Stimulated activated CD4-positive, alpha-beta T cell treated with anti-CD3 and anti-CD28 coated beads, TNF-alpha, amount 100 ng/mL, for 24 hours (primary cell): ENCODE measurements around the gene NDUFA12.

Experiments used
- DNase-seq, 3 experiments: peaks; one replicate each; pipeline ENCODE4 v3.0.0-alpha.2; 2020; ENCODE audit warnings: low read depth in 3 of 3

Gene NDUFA12

GRCh38 chr12:94940771-94941170, 62.7 kb downstream of the NDUFA12 start:
- DNase-seq, result no peak

GRCh38 chr12:94938583-94938982, 64.9 kb downstream of the NDUFA12 start:
- DNase-seq, result no peak

- no peak for DNase-seq
These were observed 72.7 kb downstream of the NDUFA12 start for GRCh38 chr12:94930772-94931171.

- DNase-seq, result no peak
These were observed 73.3 kb downstream of the NDUFA12 start for GRCh38 chr12:94930216-94930654.

GRCh38 chr12:94929780-94930179, 73.7 kb downstream of the NDUFA12 start:
- no peak for DNase-seq

GRCh38 chr12:94925729-94926128, 77.8 kb downstream of the NDUFA12 start:
- no peak for DNase-seq

GRCh38 chr12:94925206-94925605, 78.3 kb downstream of the NDUFA12 start:
- DNase-seq, result no peak

- no peak for DNase-seq
These were observed 80.9 kb downstream of the NDUFA12 start for GRCh38 chr12:94922561-94922960.
